Measurements from ENCODE around the gene NELL1.

Gene NELL1

DNA sequence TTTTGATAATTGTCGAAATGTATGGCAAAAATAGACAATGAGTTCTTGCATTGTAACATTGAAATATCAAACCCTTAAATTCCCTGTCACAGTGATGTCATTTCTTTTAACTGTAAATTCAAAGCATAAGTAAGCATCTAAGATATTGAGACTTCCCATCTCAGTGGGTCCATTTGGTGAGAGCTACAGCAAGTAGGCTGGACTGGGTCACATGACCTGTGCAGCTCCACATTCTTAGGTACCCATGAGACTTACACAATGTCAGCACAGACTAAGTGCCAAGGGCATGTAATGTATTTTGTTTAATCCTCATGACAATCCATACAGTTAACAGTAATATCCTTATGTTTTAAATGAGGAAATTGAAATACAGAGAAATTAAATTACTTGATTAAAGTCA, 210.7 kb downstream of the NELL1 start:
- Histone ChIP-seq H3K36me3 (ENCODE audit: control insufficient read depth, insufficient read depth, low read length) (no peaks in the 10 kb centered on the region), H3K9ac (no peak overlapping the region), H3K4me1 (no peaks in the 10 kb centered on the region), H3K79me2 (no peaks in the 10 kb centered on the region), H3K9me3 (ENCODE audit: control insufficient read depth, low read length) (no peaks in the 10 kb centered on the region), H2AFZ (no peak overlapping the region), H3K27me3 (ENCODE audit: control insufficient read depth, insufficient read depth, low read length) (no peaks in the 10 kb centered on the region), H3K4me2 (ENCODE audit: low read length) (no peak overlapping the region), H3K4me3 (ENCODE audit: low read depth, low read length) (no peak overlapping the region), H3K27ac (no peak overlapping the region)
- TF ChIP-seq, protein P1, sequence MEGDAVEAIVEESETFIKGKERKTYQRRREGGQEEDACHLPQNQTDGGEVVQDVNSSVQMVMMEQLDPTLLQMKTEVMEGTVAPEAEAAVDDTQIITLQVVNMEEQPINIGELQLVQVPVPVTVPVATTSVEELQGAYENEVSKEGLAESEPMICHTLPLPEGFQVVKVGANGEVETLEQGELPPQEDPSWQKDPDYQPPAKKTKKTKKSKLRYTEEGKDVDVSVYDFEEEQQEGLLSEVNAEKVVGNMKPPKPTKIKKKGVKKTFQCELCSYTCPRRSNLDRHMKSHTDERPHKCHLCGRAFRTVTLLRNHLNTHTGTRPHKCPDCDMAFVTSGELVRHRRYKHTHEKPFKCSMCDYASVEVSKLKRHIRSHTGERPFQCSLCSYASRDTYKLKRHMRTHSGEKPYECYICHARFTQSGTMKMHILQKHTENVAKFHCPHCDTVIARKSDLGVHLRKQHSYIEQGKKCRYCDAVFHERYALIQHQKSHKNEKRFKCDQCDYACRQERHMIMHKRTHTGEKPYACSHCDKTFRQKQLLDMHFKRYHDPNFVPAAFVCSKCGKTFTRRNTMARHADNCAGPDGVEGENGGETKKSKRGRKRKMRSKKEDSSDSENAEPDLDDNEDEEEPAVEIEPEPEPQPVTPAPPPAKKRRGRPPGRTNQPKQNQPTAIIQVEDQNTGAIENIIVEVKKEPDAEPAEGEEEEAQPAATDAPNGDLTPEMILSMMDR (IDR thresholded peaks at IDR 0.05) = no peak

DNA sequence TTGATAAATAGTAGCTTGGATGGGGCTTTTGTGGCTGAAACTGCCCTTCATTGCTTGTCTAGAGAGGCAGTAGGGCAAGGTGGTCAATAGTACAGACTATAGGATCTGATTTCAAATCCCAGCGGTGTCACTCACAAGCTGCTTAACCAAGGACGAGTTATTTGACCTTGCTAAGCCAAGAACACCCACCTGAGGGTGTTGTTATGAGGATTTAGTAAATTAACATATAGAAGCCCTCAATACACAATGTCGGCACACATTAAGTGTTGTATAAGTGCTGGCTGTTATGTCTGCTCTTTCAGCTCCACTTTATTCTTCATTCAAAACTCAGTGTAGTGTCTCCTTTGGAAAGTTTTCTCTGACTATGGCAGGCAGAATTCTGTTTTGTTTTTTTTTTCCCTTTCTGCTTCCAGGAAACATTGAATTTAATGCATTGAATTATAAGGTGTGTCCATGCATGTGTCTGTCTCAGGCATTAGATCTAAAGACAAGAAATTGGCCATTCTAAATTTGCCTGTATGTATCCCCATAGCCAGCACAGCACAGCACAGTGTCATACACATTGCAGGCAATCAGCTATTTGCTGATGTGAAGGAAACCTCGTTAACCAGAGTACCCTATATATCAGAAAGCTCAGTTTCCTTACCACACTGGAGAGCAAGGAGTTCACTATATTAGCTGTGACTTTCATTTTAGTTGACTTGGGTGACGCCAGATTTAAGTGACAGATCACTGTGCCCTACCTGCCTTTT, 212.1 kb downstream of the NELL1 start:
- H3K9ac ChIP-seq = no peak overlapping the region
- no peak overlapping the region for H3K4me3 ChIP-seq (ENCODE audit: low read depth, low read length)
- H3K4me2 ChIP-seq (ENCODE audit: low read length) = no peak overlapping the region
- H3K27me3 ChIP-seq (ENCODE audit: control insufficient read depth, insufficient read depth, low read length) = no peaks in the 10 kb centered on the region
- no peaks in the 10 kb centered on the region for H3K9me3 ChIP-seq (ENCODE audit: control insufficient read depth, low read length)
- no peaks in the 10 kb centered on the region for H3K79me2 ChIP-seq
- no peak overlapping the region for H2AFZ ChIP-seq
- H3K36me3 ChIP-seq (ENCODE audit: control insufficient read depth, insufficient read depth, low read length) = no peaks in the 10 kb centered on the region
- H3K4me1 ChIP-seq = no peaks in the 10 kb centered on the region
- TF ChIP-seq, protein P1 (IDR thresholded peaks at IDR 0.05) = no peak
- no peak overlapping the region for H3K27ac ChIP-seq

DNA sequence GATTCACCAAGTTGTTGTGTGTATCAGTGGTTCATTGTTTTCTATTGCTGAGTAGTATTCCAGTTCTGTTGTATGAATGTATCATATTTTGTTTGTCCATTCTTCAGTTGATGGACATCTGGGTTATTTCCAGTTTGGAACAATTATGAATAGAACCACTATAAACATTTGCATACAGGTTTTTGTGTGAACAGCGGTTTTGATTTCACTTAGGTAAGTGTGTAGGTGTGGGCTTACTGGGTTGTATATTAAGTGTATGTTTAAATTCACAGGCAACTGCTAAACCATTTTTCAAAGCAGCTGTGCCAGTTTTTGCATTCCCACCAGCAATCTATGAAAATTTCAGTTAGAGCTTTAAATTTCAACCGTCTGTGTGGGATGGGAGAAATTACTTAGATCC, 217.8 kb downstream of the NELL1 start:
- Histone ChIP-seq H2AFZ (no peak overlapping the region), H3K9me3 (ENCODE audit: control insufficient read depth, low read length) (no peaks in the 10 kb centered on the region), H3K4me3 (ENCODE audit: low read depth, low read length) (no peak overlapping the region), H3K4me1 (no peaks in the 10 kb centered on the region), H3K36me3 (ENCODE audit: control insufficient read depth, insufficient read depth, low read length) (no peaks in the 10 kb centered on the region), H3K27me3 (ENCODE audit: control insufficient read depth, insufficient read depth, low read length) (no peaks in the 10 kb centered on the region), H3K27ac (no peak overlapping the region), H3K79me2 (no peaks in the 10 kb centered on the region), H3K9ac (no peak overlapping the region), H3K4me2 (ENCODE audit: low read length) (no peak overlapping the region)
- TF ChIP-seq, protein P1 (IDR thresholded peaks at IDR 0.05) = no peak

DNA sequence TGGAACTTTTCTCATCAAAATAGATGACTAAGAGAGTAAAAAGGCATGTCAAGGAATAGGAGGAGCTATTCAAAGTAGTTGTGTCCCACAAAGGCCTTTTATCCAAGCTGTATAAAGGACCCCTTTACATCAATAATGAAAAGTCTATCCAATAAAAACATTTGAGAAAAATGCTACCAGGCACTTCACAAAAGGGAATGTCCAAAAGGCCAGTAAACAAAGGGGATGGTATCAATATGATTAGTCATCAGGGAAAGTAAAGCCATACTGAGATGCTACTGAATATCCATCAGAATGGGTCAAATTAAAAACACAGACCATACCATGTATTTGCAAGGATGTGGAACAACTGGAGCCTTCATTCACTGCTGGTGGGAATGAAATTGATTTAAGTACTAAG, 224.9 kb downstream of the NELL1 start:
- no peaks in the 10 kb centered on the region for H3K79me2 ChIP-seq
- TF ChIP-seq, protein P1 (IDR thresholded peaks at IDR 0.05) = no peak
- no peak overlapping the region for H3K27ac ChIP-seq
- no peaks in the 10 kb centered on the region for H3K4me1 ChIP-seq
- no peaks in the 10 kb centered on the region for H3K9me3 ChIP-seq (ENCODE audit: control insufficient read depth, low read length)
- H3K27me3 ChIP-seq (ENCODE audit: control insufficient read depth, insufficient read depth, low read length) = no peaks in the 10 kb centered on the region
- no peak overlapping the region for H2AFZ ChIP-seq
- no peak overlapping the region for H3K4me3 ChIP-seq (ENCODE audit: low read depth, low read length)
- H3K36me3 ChIP-seq (ENCODE audit: control insufficient read depth, insufficient read depth, low read length) = no peaks in the 10 kb centered on the region
- H3K4me2 ChIP-seq (ENCODE audit: low read length) = no peak overlapping the region
- no peak overlapping the region for H3K9ac ChIP-seq
